Activated T-cell treated with anti-CD3 and anti-CD28 coated beads, Interleukin-2, amount 50 U/mL, for 1 hour (primary cell): ENCODE results near the gene EPHA4.

Source experiments
- DNase-seq: peaks from one replicate; pipeline ENCODE4 v3.0.0-alpha.2; 2020

Gene EPHA4

GRCh38 chr2:221431477-221431876 lies 140.6 kb downstream of the EPHA4 start:
- no peak for DNase-seq

- DNase-seq = no peak
Measured at GRCh38 chr2:221429741-221430491, 142.2 kb downstream of the EPHA4 start.

GRCh38 chr2:221428896-221429295 lies 143.2 kb downstream of the EPHA4 start:
- DNase-seq = no peak

- DNase-seq = no peak
Measured at GRCh38 chr2:221426929-221427328, 145.2 kb downstream of the EPHA4 start.

- DNase-seq = no peak
Measured at GRCh38 chr2:221425891-221426290, 146.2 kb downstream of the EPHA4 start.

- no peak for DNase-seq
Measured at GRCh38 chr2:221425353-221425752, 146.8 kb downstream of the EPHA4 start.

- DNase-seq = no peak
Measured at GRCh38 chr2:221423210-221423804, 148.8 kb downstream of the EPHA4 start.

- no peak for DNase-seq
Measured at GRCh38 chr2:221422516-221423209, 149.4 kb downstream of the EPHA4 start.

GRCh38 chr2:221420245-221420644 lies 151.9 kb downstream of the EPHA4 start:
- DNase-seq = no peak

- no peak for DNase-seq
Measured at GRCh38 chr2:221415789-221416188, 156.3 kb downstream of the EPHA4 start.

GRCh38 chr2:221412978-221413377 lies 159.1 kb downstream of the EPHA4 start:
- no peak for DNase-seq

- no peak for DNase-seq
Measured at GRCh38 chr2:221410487-221410886, 161.6 kb downstream of the EPHA4 start.

- no peak for DNase-seq
Measured at GRCh38 chr2:221407765-221408164, 164.3 kb downstream of the EPHA4 start.

- no peak for DNase-seq
Measured at GRCh38 chr2:221405521-221405920, 166.6 kb downstream of the EPHA4 start.

GRCh38 chr2:221402072-221402471 lies 170.0 kb downstream of the EPHA4 start:
- DNase-seq = no peak

GRCh38 chr2:221400411-221400810 lies 171.7 kb downstream of the EPHA4 start:
- DNase-seq = no peak

GRCh38 chr2:221399183-221399582 lies 172.9 kb downstream of the EPHA4 start:
- DNase-seq = no peak

- DNase-seq = no peak
Measured at GRCh38 chr2:221397187-221397586, 174.9 kb downstream of the EPHA4 start.

- no peak for DNase-seq
Measured at GRCh38 chr2:221392228-221392881, 179.7 kb downstream of the EPHA4 start.

- DNase-seq = no peak
Measured at GRCh38 chr2:221390878-221391277, 181.2 kb downstream of the EPHA4 start.

- no peak for DNase-seq
Measured at GRCh38 chr2:221389904-221390303, 182.2 kb downstream of the EPHA4 start.

GRCh38 chr2:221389421-221389820 lies 182.7 kb downstream of the EPHA4 start:
- DNase-seq = no peak

GRCh38 chr2:221388891-221389290 lies 183.2 kb downstream of the EPHA4 start:
- DNase-seq = no peak

GRCh38 chr2:221385716-221386115 lies 186.4 kb downstream of the EPHA4 start:
- DNase-seq = no peak
